Small intestine (tissue), 7 donors: ENCODE results near the gene UTRN. TPM values are rescaled to one million over a fixed set of nuclear protein-coding genes. Genes with fewer than 3 reads are reported as not detected.
A peak's percentile ranks its signal among the peaks of the same experiment; 100 is the strongest.

Experiments
- DNase-seq, 2 donors: peaks; one replicate each; pipeline versions ENCODE4 v3.0.0 to v3.0.0-alpha.2; 2013
- FAIRE-seq: peaks from 2 replicates; lab custom pipeline; 2012; peaks lifted over from hg19 to GRCh38; lab: Jason Lieb, UNC
- H3K27ac ChIP-seq, 3 donors: one replicate each; pipeline ENCODE4 v1.5.1; 2013; ENCODE audit warnings: low read length in 2 of 3, mild to moderate bottlenecking in 2 of 3, control low read depth in 1 of 3, inconsistent platforms in 1 of 3, low read depth in 1 of 3, moderate library complexity in 1 of 3
- H3K27me3 ChIP-seq, 3 donors: one replicate each; pipeline ENCODE4 v1.6.1; 2013; ENCODE audit warnings: low read length in 3 of 3, inconsistent platforms in 1 of 3; ENCODE audit not compliant: control insufficient read depth in 3 of 3, insufficient read depth in 3 of 3
- H3K36me3 ChIP-seq, 3 donors: one replicate each; pipeline ENCODE4 v1.6.1; 2013; ENCODE audit warnings: low read length in 3 of 3, inconsistent platforms in 1 of 3, low read depth in 1 of 3, mild to moderate bottlenecking in 1 of 3, moderate library complexity in 1 of 3; ENCODE audit not compliant: control insufficient read depth in 3 of 3, insufficient read depth in 2 of 3
- H3K4me1 ChIP-seq, 3 donors: one replicate each; pipeline ENCODE4 v1.6.1; 2013; ENCODE audit warnings: low read length in 2 of 3, inconsistent platforms in 1 of 3, low read depth in 1 of 3, mild to moderate bottlenecking in 1 of 3, moderate library complexity in 1 of 3; ENCODE audit not compliant: control insufficient read depth in 3 of 3, insufficient read depth in 2 of 3
- H3K4me3 ChIP-seq, 3 donors: one replicate each; pipeline ENCODE4 v1.5.1; 2013; ENCODE audit warnings: low read length in 3 of 3, control low read depth in 1 of 3, inconsistent platforms in 1 of 3, low read depth in 1 of 3, mild to moderate bottlenecking in 1 of 3, moderate library complexity in 1 of 3
- H3K9me3 ChIP-seq, 2 donors: one replicate each; pipeline ENCODE4 v1.6.1; 2013; ENCODE audit warnings: low read depth in 1 of 2, low read length in 1 of 2; ENCODE audit not compliant: control insufficient read depth in 2 of 2, insufficient read depth in 1 of 2
- WGBS, 3 donors: extraction: QIAGEN DNeasy Blood & Tissue Kit; methylation state at CpG; one replicate each; pipeline ENCODE4 v1.1.7; 2013; 5-methylcytosine and 5-hydroxymethylcytosine counted together
- polyA plus RNA-seq, 4 donors: library from polyadenylated mRNA; stranded (reverse) in 3 of 4; unstranded in 1 of 4; fragments of 200-250 nt in 3 of 4; fragments of 120-200 nt in 1 of 4; gene quantifications; one replicate each; pipeline versions ENCODE4 v1.2.1 to v1.2.3, GENCODE V29; 2013
- donor health status: healthy with polysubstance abuse.
- donor health status: control.
- donor health status: control.
- donor health status: Bipolar disorder and iron deficiency.
- donor health status: healthy.

UTRN gene
- polyA plus RNA-seq, 4 donors: 10.0 to 49.1 (median 18.2) TPM

DNA sequence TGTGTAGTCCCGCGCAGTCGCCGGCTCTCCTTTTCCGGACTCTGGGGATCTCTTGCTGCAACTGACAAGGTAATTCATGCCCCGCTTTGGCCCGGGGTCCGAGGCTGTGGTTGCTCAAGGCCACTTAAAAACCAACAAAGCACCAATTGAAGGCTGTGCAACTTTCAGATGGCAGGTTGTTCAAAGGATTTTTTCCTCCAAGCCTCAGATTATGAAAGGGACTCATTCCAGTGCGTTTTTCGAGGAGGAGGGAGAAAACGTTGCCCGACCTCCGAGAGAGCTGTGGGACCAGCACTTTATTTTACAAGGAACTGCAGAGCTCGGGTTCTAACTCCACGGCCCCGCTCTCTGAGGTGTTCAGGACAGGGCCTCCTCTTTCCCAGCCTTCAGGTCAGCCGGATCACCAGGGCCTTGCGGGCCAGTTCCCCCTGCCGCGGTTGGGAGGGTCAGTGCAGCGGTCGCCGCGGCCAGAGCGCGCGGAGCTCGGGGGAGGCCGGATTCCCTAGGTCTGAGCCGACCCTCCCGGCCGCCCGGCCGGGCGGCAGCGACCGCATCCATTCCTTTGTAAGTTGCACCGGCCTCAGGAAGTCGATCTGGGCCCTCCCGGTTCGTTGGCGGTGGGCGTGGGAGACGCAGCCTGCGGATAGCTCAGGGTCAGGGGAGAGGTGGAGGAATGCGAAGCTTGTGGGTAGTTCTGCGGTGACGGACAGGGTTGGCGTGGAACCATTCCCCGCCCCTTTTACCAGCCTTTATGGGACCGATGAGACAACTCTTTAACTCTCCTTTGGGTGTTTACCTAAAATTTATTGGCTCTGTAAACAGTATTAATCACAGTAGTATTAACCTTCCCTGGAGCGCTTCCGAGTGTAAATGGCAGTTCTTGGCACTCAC lies 1.6 kb downstream of the UTRN start:
- H3K27me3 ChIP-seq: no peaks in the 10 kb centered on the region
- no peak for FAIRE-seq
- 1 to 3% (median 2%) methylated on average over 53 of the region's 53 CpGs for WGBS, 3 donors

DNA sequence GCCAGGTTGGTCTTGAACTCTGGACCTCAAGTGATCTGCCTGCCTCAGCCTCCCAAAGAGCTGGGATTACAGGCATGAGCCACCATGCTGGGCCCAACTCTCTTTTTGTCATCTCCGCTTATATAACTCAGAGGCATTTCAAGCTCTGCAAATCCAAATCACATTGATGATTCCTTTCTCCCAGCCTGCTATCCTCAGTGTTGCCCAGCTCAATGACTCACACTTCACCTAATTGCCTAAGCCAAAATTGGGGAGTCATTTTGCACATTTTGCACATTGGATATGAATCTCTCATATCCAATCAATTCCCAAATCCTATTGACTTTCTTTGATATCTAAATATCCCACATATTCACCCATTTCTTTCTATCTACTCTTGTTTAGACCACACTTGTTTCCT lies 3.9 kb downstream of the UTRN start:
- no peaks in the 10 kb centered on the region for H3K9me3 ChIP-seq
- no peak overlapping the region for H3K4me3 ChIP-seq
- DNase-seq (no peak), FAIRE-seq (no peak)
- H3K36me3 ChIP-seq: no peaks in the 10 kb centered on the region
- H3K4me1 ChIP-seq: peaks cover 0 to 3% (median 3%) of the 10 kb centered on the region in 3 donors
- 99 to 100% (median 100%) methylated on average over 1 of the region's 1 CpG for WGBS, 3 donors
- H3K27me3 ChIP-seq: no peaks in the 10 kb centered on the region
- H3K27ac ChIP-seq: no peak overlapping the region

More for the DNA sequence above, 1.6 kb downstream of the UTRN start:
- H3K4me3 ChIP-seq: peak overlapping the region; percentile 71 to 97 (median 73)
- H3K36me3 ChIP-seq: no peaks in the 10 kb centered on the region
- peak overlapping the region; percentile 27 to 97 (median 93) for H3K27ac ChIP-seq
- DNase-seq: peak; percentile 68 to 72
- H3K4me1 ChIP-seq: peaks cover 0 to 3% (median 3%) of the 10 kb centered on the region in 3 donors
- H3K9me3 ChIP-seq: no peaks in the 10 kb centered on the region

DNA sequence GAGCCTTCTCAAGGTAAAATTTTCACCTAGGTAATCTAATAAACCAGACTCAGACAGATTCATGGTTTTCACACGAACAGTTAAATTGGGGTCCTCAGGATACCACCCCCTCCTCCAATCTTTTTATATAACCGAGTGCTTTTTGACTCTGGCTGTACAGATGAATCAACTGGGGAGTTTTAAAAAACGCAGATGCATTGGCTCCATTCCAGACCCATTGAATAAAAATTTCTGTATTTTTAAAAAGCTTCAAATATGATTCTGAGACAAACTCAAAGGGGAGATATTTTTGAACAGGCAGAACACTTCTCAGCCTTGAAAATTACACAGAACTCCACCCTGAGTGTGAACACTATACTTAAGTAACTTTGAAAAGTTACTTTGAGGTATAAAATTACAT lies 7.2 kb downstream of the UTRN start:
- H3K4me3 ChIP-seq: no peak overlapping the region
- no peaks in the 10 kb centered on the region for H3K27me3 ChIP-seq
- no peaks in the 10 kb centered on the region for H3K9me3 ChIP-seq
- H3K36me3 ChIP-seq: peaks cover 0 to 7% (median 0%) of the 10 kb centered on the region in 3 donors
- peaks cover 0 to 12% (median 3%) of the 10 kb centered on the region in 3 donors for H3K4me1 ChIP-seq
- DNase-seq (no peak), FAIRE-seq (no peak)
- no peak overlapping the region for H3K27ac ChIP-seq
- 77 to 92% (median 89%) methylated on average over 3 of the region's 3 CpGs for WGBS, 3 donors

DNA sequence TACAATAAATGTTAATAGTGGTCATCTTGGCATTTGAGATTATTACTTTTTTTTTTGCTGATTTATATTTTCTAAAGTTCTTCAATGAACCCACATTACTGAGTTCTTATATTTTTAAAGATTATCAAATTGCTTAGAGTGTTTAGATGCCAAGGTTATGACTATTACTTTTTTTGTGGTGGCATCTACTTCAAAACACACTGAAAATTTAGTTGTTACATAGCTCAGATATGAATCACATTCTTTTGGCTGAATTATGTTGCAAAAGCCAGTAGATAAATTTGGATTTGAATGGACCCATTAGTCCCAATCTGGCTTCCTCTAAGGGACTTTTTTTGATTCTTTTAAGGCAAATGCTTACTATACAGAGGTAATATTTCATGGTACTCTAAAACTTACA lies 8.9 kb downstream of the UTRN start:
- H3K27me3 ChIP-seq: no peaks in the 10 kb centered on the region
- peaks cover 0 to 14% (median 3%) of the 10 kb centered on the region in 3 donors for H3K4me1 ChIP-seq
- no peak overlapping the region for H3K27ac ChIP-seq
- FAIRE-seq (no peak), DNase-seq (no peak)
- no peak overlapping the region for H3K4me3 ChIP-seq
- no peaks in the 10 kb centered on the region for H3K9me3 ChIP-seq
- peaks cover 0 to 7% (median 0%) of the 10 kb centered on the region in 3 donors for H3K36me3 ChIP-seq

DNA sequence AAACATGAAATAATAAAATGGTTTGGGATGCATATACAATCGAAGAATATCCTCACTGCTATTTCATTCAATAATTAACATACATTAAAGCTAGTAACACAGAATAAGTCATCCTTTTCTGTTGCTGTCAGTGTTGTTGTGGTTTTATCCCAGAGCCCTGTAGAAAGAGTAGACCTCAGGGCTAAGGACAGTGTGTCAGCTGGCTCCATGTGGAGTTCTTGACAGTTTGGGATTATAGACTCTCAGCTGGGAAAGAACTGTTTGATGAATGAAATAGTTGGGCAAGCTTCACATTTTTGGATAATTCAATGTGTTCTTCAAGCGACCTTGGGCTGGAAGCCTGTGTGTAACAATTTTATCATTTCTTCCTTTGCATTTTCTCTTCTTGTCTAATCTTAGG lies 10.1 kb downstream of the UTRN start:
- no peaks in the 10 kb centered on the region for H3K27me3 ChIP-seq
- H3K4me3 ChIP-seq: no peak overlapping the region
- no peak for DNase-seq
- peaks cover 0 to 14% (median 3%) of the 10 kb centered on the region in 3 donors for H3K4me1 ChIP-seq
- WGBS, 3 donors: 89 to 100% (median 89%) methylated on average over 2 of the region's 2 CpGs
- peaks cover 0 to 7% (median 0%) of the 10 kb centered on the region in 3 donors for H3K36me3 ChIP-seq
- H3K27ac ChIP-seq: no peak overlapping the region
- FAIRE-seq: no peak
- H3K9me3 ChIP-seq: no peaks in the 10 kb centered on the region

DNA sequence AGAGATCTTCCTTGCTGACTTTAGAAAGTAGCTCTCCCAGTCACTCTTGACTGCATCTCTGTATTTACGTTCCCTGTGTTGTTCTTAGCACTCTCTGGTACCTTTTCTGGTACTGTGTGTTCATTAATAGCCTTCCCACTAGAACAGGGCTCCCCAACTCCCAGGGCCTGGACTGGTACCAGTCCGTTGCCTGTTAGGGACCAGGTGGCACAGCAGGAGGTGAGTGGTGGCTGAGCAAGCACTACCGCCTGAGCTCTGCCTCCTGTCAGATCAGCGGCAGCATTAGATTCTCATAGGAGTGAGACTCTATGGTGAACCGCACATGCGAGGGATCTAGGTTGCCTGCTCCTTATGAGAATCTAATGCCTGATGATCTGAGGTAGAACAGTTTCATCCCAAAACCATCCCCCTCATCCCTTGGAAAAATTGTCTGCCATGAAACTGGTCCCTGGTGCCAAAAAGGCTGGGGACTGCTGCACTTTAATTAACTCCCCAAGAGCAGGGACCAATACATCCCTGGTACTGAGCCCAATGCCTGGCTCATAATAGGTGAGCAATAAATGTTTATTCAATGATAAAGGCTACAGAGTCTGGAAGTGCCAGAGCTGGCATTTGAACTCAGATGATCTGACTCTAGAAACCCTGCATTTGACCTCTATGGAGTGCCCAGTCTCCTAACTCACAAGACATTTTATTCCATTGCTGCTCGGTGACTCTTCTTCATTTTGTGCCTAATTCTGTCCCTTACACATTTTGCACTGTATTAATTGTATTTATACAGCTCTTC lies 11.0 kb downstream of the UTRN start:
- H3K27ac ChIP-seq: no peak overlapping the region
- DNase-seq: no peak
- peaks cover 0 to 14% (median 3%) of the 10 kb centered on the region in 3 donors for H3K4me1 ChIP-seq
- H3K36me3 ChIP-seq: peaks cover 0 to 7% (median 0%) of the 10 kb centered on the region in 3 donors
- no peak overlapping the region for H3K4me3 ChIP-seq
- 96 to 98% (median 97%) methylated on average over 7 of the region's 7 CpGs for WGBS, 3 donors
- no peaks in the 10 kb centered on the region for H3K27me3 ChIP-seq
- no peak for FAIRE-seq
- no peaks in the 10 kb centered on the region for H3K9me3 ChIP-seq

DNA sequence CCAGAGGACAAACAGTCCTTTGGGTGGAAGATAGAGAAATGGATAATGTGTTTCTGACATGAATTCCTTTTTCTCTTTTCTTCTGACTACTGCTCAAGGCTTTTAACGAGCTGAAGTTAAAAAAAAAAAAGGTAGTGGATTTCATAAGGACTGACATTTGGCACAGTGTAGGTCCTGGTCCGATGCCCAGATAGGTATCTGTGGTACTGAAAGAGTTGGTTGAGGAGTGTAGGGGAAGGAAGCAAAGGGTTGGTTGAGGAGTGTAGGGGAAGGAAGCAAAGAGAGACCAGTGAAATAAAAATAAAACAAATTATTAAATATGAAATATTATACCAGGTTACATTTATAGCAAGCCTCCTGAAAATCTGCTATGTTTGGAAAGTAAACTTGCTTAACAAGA lies 11.8 kb downstream of the UTRN start:
- peaks cover 0 to 14% (median 3%) of the 10 kb centered on the region in 3 donors for H3K4me1 ChIP-seq
- FAIRE-seq: no peak
- WGBS, 3 donors: 27 to 52% (median 46%) methylated on average over 2 of the region's 2 CpGs

DNA sequence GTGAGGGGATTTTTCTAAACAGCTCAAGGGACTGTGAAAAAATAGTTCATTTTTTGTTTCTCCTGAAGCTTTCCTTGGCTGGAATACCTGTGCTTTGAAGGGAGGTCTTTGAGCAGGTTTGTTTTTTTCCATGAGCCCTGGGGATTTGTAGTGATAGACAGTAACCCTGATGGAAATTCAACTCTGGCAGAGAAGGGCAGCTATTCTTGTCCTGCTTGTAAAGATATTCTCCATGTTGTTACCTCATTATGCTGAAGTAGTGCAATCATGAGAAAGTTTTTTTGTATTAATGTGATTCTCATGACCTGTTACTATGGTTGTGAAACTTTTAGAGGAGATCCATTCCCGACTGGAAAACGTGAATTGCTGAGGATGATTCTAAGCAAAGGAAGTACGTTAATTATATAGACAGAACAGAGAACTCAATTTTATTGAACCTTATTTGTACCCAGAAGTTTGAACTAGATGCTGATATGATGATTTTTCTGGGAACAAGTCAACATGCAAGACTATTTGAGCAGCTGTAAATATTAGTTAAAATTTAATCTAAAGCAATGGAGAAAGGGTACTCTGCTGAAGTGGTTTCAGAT lies 12.5 kb downstream of the UTRN start:
- WGBS, 3 donors: 13 to 55% (median 49%) methylated on average over 3 of the region's 3 CpGs
- Histone ChIP-seq H3K36me3 (peaks cover 0 to 11% (median 0%) of the 10 kb centered on the region in 3 donors), H3K9me3 (no peaks in the 10 kb centered on the region), H3K27me3 (no peaks in the 10 kb centered on the region), H3K4me3 (peak overlapping the region in 1 of 3 donors; percentile 23), H3K4me1 (peaks cover 0 to 14% (median 3%) of the 10 kb centered on the region in 3 donors), H3K27ac (peak overlapping the region in 2 of 3 donors; percentile 70 to 84)
- peak; percentile 35 to 79 for DNase-seq
- FAIRE-seq: no peak

More for the DNA sequence above, 11.8 kb downstream of the UTRN start:
- Histone ChIP-seq H3K4me3 (no peak overlapping the region), H3K36me3 (peaks cover 0 to 11% (median 0%) of the 10 kb centered on the region in 3 donors), H3K9me3 (no peaks in the 10 kb centered on the region), H3K27me3 (no peaks in the 10 kb centered on the region), H3K27ac (peak overlapping the region in 2 of 3 donors; percentile 5 to 84)
- DNase-seq: no peak
